ENCODE data around the gene VMP1. TPM values are rescaled to one million over a fixed set of nuclear protein-coding genes. Genes with fewer than 3 reads are reported as not detected.
"Not testable (repeated sequence)": the region's sequence is repeated elsewhere in the genome, so short reads cannot be mapped to it uniquely, and the experiment has no call there.

The VMP1 gene
- total RNA-seq, 1 donor from 2014 or later = 64.9 TPM

DNA sequence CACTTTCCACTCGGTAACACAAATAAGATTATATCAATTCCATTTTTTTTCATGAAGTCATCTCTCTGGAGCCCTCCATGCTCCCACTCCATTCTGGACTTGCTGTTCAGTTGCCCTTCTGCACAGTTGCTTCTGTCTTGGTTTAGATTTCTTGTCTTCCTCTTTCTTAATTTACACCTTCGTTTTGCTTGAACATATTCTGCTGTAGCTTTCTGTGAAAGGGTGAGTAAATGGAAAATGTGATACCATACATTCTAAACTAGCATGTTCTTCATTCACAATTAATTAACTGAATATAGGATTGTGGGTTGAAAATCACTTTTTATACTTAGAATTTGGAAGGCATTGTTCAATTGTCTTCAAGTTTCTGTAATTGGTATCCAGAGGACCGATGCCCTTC, 69.6 kb downstream of the VMP1 start:
- H3K27ac Mint-ChIP-seq (ENCODE audit: unreplicated experiment) = no peak overlapping the region

DNA sequence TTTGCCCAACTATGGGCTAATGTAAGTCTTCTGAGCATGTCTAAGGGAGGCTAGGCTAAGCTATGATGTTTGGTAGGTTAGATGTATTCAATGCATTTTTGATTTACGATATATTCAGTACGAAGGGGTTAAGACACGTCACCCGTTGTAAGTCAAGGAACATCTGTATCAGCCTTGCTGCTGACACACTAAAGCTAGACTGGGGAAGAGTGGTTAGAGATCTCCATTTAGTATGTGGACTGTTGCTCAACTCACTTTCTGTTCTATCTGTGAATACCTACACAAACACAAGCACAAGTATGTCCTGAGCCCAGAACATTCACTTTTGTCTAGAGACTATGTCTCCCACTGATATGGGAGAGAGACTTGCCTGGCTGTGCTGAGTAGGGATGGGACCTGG, 71.5 kb downstream of the VMP1 start:
- no peaks in the 10 kb centered on the region for H3K27me3 Mint-ChIP-seq (ENCODE audit: unreplicated experiment)
- H3K36me3 Mint-ChIP-seq (ENCODE audit: low read depth, unreplicated experiment) = peaks cover 6% of the 10 kb centered on the region
- H3K27ac Mint-ChIP-seq (ENCODE audit: unreplicated experiment) = no peak overlapping the region
- no peak overlapping the region for H3K4me3 Mint-ChIP-seq (ENCODE audit: unreplicated experiment)
- TF ChIP-seq, protein P1, sequence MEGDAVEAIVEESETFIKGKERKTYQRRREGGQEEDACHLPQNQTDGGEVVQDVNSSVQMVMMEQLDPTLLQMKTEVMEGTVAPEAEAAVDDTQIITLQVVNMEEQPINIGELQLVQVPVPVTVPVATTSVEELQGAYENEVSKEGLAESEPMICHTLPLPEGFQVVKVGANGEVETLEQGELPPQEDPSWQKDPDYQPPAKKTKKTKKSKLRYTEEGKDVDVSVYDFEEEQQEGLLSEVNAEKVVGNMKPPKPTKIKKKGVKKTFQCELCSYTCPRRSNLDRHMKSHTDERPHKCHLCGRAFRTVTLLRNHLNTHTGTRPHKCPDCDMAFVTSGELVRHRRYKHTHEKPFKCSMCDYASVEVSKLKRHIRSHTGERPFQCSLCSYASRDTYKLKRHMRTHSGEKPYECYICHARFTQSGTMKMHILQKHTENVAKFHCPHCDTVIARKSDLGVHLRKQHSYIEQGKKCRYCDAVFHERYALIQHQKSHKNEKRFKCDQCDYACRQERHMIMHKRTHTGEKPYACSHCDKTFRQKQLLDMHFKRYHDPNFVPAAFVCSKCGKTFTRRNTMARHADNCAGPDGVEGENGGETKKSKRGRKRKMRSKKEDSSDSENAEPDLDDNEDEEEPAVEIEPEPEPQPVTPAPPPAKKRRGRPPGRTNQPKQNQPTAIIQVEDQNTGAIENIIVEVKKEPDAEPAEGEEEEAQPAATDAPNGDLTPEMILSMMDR (IDR thresholded peaks at IDR 0.05; ENCODE audit: unreplicated experiment) = no peak
- DNase-seq (ENCODE audit: low spot score) = no peak
- peaks cover 9% of the 10 kb centered on the region for H3K4me1 Mint-ChIP-seq (ENCODE audit: unreplicated experiment)
- no peaks in the 10 kb centered on the region for H3K9me3 Mint-ChIP-seq (ENCODE audit: unreplicated experiment)

More for the DNA sequence above, 69.6 kb downstream of the VMP1 start:
- H3K36me3 Mint-ChIP-seq (ENCODE audit: low read depth, unreplicated experiment) = peaks cover 6% of the 10 kb centered on the region
- no peaks in the 10 kb centered on the region for H3K9me3 Mint-ChIP-seq (ENCODE audit: unreplicated experiment)
- no peaks in the 10 kb centered on the region for H3K27me3 Mint-ChIP-seq (ENCODE audit: unreplicated experiment)
- TF ChIP-seq, protein P1 (IDR thresholded peaks at IDR 0.05; ENCODE audit: unreplicated experiment) = no peak
- DNase-seq (ENCODE audit: low spot score) = no peak
- H3K4me3 Mint-ChIP-seq (ENCODE audit: unreplicated experiment) = no peak overlapping the region
- no peaks in the 10 kb centered on the region for H3K4me1 Mint-ChIP-seq (ENCODE audit: unreplicated experiment)

DNA sequence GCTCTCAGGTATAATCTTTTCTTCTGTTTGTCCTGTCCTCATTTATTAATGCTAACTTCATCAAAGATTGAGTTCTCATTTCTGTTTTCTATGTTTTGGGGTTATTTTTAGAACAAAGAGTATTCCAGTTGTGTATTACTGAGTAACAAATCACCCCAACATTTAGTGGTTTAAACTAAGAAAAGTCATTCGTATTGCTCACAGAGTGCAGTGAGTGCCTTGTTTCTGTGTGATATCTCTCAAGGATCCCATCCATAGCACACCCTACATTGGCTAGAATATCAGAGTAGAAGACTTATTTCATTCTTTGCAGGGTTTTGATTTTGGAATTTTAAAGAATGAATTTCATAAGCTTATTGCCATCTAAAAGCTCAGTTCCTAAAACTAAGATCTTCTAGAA, 72.1 kb downstream of the VMP1 start:
- no peaks in the 10 kb centered on the region for H3K27me3 Mint-ChIP-seq (ENCODE audit: unreplicated experiment)
- no peak for DNase-seq (ENCODE audit: low spot score)
- TF ChIP-seq, protein P1 (IDR thresholded peaks at IDR 0.05; ENCODE audit: unreplicated experiment) = no peak
- peaks cover 6% of the 10 kb centered on the region for H3K36me3 Mint-ChIP-seq (ENCODE audit: low read depth, unreplicated experiment)
- peaks cover 14% of the 10 kb centered on the region for H3K4me1 Mint-ChIP-seq (ENCODE audit: unreplicated experiment)
- no peak overlapping the region for H3K27ac Mint-ChIP-seq (ENCODE audit: unreplicated experiment)
- no peak overlapping the region for H3K4me3 Mint-ChIP-seq (ENCODE audit: unreplicated experiment)
- H3K9me3 Mint-ChIP-seq (ENCODE audit: unreplicated experiment) = no peaks in the 10 kb centered on the region

DNA sequence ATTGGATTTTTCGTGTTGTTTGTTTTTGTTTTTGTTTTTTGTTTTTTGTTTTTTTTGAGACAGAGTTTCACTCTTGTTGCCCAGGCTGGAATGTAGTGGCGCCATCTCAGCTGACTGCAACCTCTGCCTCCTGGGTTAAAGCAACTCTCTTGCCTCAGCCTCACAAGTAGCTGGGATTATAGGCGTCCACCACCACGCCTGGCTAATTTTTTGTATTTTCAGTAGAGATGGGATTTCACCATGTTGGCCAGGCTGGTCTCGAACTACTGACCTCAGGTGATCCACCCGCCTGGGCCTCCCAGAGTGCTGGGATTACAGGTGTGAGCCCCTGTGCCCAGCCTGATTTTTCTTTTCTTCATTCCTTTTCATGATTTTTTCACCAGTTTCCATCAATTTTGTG, 73.1 kb downstream of the VMP1 start:
- DNase-seq (ENCODE audit: low spot score); H3K9me3 Mint-ChIP-seq (ENCODE audit: unreplicated experiment); H3K27me3 Mint-ChIP-seq (ENCODE audit: unreplicated experiment); H3K4me3 Mint-ChIP-seq (ENCODE audit: unreplicated experiment); H3K27ac Mint-ChIP-seq (ENCODE audit: unreplicated experiment); H3K36me3 Mint-ChIP-seq (ENCODE audit: low read depth, unreplicated experiment): not testable (repeated sequence)
- H3K4me1 Mint-ChIP-seq (ENCODE audit: unreplicated experiment) = peaks cover 14% of the 10 kb centered on the region

DNA sequence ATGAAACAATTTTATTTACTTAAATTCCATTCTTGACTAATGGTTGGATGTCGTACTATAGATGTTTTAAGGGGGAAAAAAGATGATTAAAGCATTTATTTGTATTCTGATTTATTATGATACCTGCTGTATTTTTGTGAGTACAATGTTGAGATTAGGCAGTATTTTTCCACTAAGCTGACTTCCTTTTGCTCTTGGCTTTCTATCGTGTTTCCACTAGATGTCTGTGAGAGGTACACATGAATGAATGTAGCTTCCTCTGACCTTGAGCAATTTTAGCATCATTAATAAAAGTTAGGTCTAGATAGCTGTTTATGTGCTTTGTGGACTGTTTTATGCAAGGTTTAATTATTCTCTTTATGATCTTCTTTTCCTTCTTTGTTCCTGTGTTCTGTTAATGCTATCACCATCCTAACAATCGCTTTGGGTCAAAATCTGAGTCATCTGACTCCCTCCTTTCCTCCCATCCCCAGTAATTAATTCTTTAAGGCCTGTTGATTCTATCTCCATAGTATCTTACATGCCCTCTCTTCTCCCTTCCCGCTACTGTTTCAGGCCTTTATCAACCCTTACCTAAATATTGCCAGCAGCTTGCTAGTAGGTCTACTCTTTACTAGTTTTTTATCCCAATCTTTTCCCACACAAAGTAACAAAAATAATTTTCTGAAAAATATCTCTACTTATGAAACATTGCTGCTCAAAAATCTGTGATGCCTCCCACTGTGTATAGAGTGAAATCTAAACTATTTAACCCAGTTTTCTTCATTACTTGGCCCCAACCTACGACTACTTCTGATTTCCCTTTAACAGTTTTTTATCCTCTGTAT, 76.0 kb downstream of the VMP1 start:
- Mint-ChIP-seq H3K4me1 (ENCODE audit: unreplicated experiment) (peaks cover 20% of the 10 kb centered on the region), H3K27me3 (ENCODE audit: unreplicated experiment) (no peaks in the 10 kb centered on the region), H3K27ac (ENCODE audit: unreplicated experiment) (peak overlapping the region; percentile 16), H3K9me3 (ENCODE audit: unreplicated experiment) (no peaks in the 10 kb centered on the region), H3K36me3 (ENCODE audit: low read depth, unreplicated experiment) (no peaks in the 10 kb centered on the region), H3K4me3 (ENCODE audit: unreplicated experiment) (no peak overlapping the region)
- no peak for DNase-seq (ENCODE audit: low spot score)
- TF ChIP-seq, protein P1 (IDR thresholded peaks at IDR 0.05; ENCODE audit: unreplicated experiment) = no peak

Data from endothelial cell (in vitro differentiated cells).